ENCODE measurements around the gene GOLGA6L7.

GRCh38 chr15:28887339-28888174, 39.1 kb upstream of the GOLGA6L7 start:
- no peak for TF ChIP-seq POLR2A (IDR thresholded peaks at IDR 0.05; ENCODE audit: extremely low read depth, insufficient read length)
- TF ChIP-seq CTCF (IDR thresholded peaks at IDR 0.05; ENCODE audit: low read depth, low read length), result no peak
- TF ChIP-seq MYC (IDR thresholded peaks at IDR 0.05; ENCODE audit: low read depth, low read length), result no peak
